Subcutaneous abdominal adipose tissue (tissue), 5 donors: ENCODE measurements around the gene PARM1.

ENCODE experiments used
- H3K27ac ChIP-seq: one replicate; pipeline ENCODE4 v1.7.0; 2013; ENCODE audit warnings: low read depth, mild to moderate bottlenecking, inconsistent platforms, low read length, moderate library complexity
- H3K27me3 ChIP-seq, 5 donors: one replicate each; pipeline ENCODE4 v1.7.0; 2013; ENCODE audit warnings: low read length in 5 of 5, inconsistent platforms in 1 of 5; ENCODE audit not compliant: control insufficient read depth in 5 of 5, insufficient read depth in 4 of 5
- H3K36me3 ChIP-seq, 5 donors: one replicate each; pipeline ENCODE4 v1.7.0; 2013; ENCODE audit warnings: low read length in 5 of 5; ENCODE audit not compliant: control insufficient read depth in 5 of 5, insufficient read depth in 5 of 5
- H3K4me1 ChIP-seq, 5 donors: one replicate each; pipeline ENCODE4 v1.7.0; 2013; ENCODE audit warnings: low read length in 5 of 5, mild to moderate bottlenecking in 3 of 5, moderate library complexity in 1 of 5; ENCODE audit not compliant: control insufficient read depth in 5 of 5, insufficient read depth in 5 of 5
- H3K4me3 ChIP-seq, 5 donors: one replicate each; pipeline ENCODE4 v1.7.0; 2013; ENCODE audit warnings: low read length in 5 of 5, low read depth in 1 of 5
- H3K9ac ChIP-seq, 5 donors: one replicate each; pipeline ENCODE4 v1.7.0; 2013; ENCODE audit warnings: low read length in 5 of 5, mild to moderate bottlenecking in 4 of 5, moderate library complexity in 3 of 5
- H3K9me3 ChIP-seq, 5 donors: one replicate each; pipeline ENCODE4 v1.7.0; 2013; ENCODE audit warnings: low read length in 5 of 5; ENCODE audit not compliant: control insufficient read depth in 5 of 5
- donor health status: healthy.
- donor health status: healthy.
- donor health status: healthy.
- donor health status: healthy.
- donor health status: healthy.

PARM1 gene, protein sequence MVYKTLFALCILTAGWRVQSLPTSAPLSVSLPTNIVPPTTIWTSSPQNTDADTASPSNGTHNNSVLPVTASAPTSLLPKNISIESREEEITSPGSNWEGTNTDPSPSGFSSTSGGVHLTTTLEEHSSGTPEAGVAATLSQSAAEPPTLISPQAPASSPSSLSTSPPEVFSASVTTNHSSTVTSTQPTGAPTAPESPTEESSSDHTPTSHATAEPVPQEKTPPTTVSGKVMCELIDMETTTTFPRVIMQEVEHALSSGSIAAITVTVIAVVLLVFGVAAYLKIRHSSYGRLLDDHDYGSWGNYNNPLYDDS

DNA sequence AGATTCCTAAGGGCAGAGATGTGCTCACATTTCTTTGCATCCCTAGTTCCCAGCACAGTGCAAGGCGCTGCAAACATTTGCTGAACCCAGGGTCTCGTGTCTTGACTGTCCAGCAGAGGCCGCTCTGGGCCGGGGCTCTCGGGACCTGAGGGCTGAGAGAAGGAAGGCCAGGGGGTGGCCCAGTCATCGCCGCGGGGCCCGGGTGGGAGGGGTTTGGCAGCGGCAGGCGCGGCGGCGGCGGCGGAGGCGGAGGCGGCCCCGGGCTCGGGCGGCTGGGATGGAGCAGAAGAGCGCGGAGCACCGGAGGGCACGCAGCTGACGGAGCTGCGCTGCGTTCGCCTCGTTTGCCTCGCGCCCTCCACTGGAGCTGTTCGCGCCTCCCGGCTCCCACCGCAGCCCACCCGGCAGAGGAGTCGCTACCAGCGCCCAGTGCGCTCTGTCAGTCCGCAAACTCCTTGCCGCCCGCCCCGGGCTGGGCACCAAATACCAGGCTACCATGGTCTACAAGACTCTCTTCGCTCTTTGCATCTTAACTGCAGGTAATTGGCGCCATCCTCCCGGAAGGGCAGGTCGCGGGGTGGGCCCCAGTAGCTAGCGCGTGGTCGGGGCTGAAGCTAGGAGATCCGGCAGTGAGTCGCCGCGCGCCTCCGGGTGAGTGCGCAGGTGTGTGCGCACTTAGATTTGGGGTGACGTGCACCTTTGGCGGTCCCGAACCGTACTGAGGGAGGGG, at the start of gene PARM1:
PARM1 (plus strand) TSS at position 285 of the 730 bp plus-strand sequence; CDS start at position 497, 212 bp downstream.
- H3K36me3 ChIP-seq: no peaks in the 10 kb centered on the region
- peak within 1 kb of the TSS; percentile 65 for H3K27ac ChIP-seq
- H3K9me3 ChIP-seq: no peaks in the 10 kb centered on the region
- peaks cover 3 to 15% (median 10%) of the 10 kb centered on the region in 5 donors for H3K27me3 ChIP-seq
- peak within 1 kb of the TSS in 4 of 5 donors; percentile 53 to 72 (median 66) for H3K9ac ChIP-seq
- H3K4me3 ChIP-seq: peak within 1 kb of the TSS; percentile 80 to 91 (median 81)
- peaks cover 1 to 31% (median 24%) of the 10 kb centered on the region in 5 donors for H3K4me1 ChIP-seq

DNA sequence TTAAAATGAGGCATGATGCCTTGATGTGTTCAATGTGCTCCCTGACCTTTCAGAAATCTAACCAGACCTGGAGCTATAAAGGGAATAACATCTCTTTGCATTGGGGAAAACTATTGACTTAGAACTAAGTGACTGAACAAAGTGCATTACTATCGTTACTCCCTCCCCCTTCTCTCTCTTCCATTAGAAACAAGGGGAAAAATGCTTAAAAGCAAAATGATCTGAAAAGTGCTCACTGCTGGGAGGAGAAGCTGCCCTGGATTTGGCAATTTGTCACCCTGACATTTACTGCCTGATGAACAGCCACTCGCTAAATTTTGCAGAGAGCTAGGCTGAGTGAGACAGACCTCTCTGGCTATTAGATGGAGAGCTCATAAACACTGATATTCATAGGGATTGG, 48.6 kb upstream of the PARM1 start:
- Histone ChIP-seq H3K4me1 (no peaks in the 10 kb centered on the region), H3K4me3 (no peak overlapping the region), H3K36me3 (no peaks in the 10 kb centered on the region), H3K9ac (no peak overlapping the region), H3K27me3 (no peaks in the 10 kb centered on the region), H3K27ac (no peak overlapping the region), H3K9me3 (no peaks in the 10 kb centered on the region)

DNA sequence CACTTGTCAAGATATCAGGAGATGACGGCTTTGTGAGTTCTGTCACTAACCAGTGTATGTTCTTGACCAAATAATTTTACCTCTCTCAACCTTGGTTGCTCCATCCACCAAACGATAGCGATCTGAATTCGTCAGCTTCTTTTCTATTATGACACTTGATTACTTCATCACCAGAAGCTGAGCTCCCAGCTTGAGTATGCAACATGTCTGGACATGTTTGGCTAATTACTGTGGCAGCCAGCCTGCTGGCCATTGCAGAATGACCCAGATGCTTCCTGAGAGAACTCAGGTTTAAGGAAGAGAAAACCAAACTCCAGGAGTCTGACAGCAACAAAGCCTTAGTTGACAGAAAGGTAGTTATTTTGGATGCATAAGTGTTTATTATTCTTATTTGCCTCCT, 46.4 kb upstream of the PARM1 start:
- no peaks in the 10 kb centered on the region for H3K27me3 ChIP-seq
- H3K36me3 ChIP-seq: no peaks in the 10 kb centered on the region

DNA sequence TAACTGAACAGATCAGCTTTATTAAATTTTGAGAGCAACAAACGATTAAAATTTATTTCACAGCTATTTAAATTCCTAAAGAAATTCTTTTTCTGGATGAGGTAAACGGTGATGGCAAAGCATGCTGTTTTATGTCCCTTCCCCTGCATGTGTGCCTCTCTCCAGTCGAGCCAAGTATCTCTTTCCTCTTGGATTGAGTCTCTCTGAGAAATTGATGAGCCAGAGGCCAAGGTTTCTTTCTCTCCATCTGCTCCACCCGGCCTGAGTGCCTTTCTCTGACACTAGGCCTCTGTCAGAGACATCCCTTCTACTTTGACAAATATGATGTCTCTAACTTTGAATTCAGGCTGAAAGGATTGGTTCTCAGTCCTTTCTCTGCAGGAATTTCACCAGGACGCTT, 42.6 kb upstream of the PARM1 start:
- no peak overlapping the region for H3K4me3 ChIP-seq
- H3K27ac ChIP-seq: no peak overlapping the region
- H3K36me3 ChIP-seq: no peaks in the 10 kb centered on the region
- H3K9ac ChIP-seq: no peak overlapping the region
- peaks cover 0 to 3% (median 0%) of the 10 kb centered on the region in 5 donors for H3K4me1 ChIP-seq
- H3K9me3 ChIP-seq: no peaks in the 10 kb centered on the region
- H3K27me3 ChIP-seq: no peaks in the 10 kb centered on the region

More for the DNA sequence above, 46.4 kb upstream of the PARM1 start:
- Histone ChIP-seq H3K4me1 (no peaks in the 10 kb centered on the region), H3K9me3 (no peaks in the 10 kb centered on the region), H3K4me3 (no peak overlapping the region), H3K27ac (no peak overlapping the region), H3K9ac (no peak overlapping the region)

DNA sequence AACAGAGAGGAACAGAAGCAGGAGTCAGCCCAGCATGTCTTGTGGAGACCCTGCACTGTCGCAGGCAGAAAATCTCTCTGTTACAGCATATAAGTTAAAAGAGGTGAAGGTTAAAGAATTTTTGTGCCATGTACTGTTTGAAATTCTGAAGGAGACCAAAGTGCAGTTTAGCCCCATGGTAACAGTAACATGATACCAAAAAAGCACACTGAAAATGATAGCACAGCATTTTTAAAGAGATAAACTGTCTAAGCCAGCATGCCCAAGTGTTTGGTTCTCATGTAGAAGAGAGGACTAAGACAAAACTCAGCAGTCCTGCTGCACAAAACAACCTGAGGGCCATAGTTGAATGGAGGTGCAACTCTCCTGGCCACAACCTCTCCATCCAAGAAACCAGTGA, 41.9 kb upstream of the PARM1 start:
- Histone ChIP-seq H3K9me3 (no peaks in the 10 kb centered on the region), H3K27me3 (no peaks in the 10 kb centered on the region), H3K4me1 (peaks cover 0 to 3% (median 0%) of the 10 kb centered on the region in 5 donors), H3K9ac (no peak overlapping the region), H3K4me3 (no peak overlapping the region), H3K36me3 (no peaks in the 10 kb centered on the region), H3K27ac (no peak overlapping the region)

DNA sequence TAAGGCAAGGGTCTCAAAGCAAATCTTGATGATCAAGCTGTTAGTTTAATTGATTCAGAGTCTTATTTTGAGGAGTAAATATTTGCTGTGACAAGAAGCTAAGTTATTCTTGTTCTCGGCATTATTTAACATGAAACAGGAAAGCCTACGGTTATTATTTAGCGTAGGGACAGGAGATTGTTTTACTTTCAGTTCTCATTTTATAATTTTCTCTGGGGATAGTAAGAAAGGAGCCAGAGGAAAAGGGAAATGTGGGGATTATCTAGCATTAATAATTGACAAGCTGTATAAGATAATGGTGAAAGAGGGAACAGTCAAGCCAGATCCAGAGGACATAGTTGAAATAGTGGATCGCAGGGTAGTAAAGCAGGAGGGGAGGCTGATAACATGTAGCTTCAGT, 39.7 kb upstream of the PARM1 start:
- Histone ChIP-seq H3K27me3 (no peaks in the 10 kb centered on the region), H3K4me1 (peaks cover 0 to 3% (median 0%) of the 10 kb centered on the region in 5 donors), H3K27ac (no peak overlapping the region), H3K9ac (peak overlapping the region in 1 of 5 donors; percentile 26), H3K36me3 (no peaks in the 10 kb centered on the region), H3K4me3 (peak overlapping the region in 4 of 5 donors; percentile 32 to 45 (median 40)), H3K9me3 (no peaks in the 10 kb centered on the region)

DNA sequence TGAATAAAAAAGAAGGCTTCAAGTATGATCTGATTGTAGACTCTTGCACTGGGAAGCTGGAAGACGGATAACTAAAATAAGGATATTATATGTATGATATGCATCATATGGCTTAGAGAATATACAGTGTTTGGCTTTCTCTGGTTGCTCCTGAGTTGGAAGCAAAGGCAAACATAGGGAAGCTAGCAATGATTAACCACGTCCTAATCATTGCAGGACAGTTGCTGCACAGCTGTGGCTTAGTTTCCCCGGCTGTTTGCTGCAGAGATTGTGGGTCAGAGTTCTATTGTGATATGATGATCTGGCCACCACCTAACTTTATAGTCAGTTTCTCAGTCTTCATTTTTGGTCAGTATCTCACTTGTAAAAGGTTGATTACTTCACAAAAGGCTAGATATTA, 36.3 kb upstream of the PARM1 start:
- Histone ChIP-seq H3K27me3 (no peaks in the 10 kb centered on the region), H3K4me1 (peaks cover 0 to 3% (median 0%) of the 10 kb centered on the region in 5 donors), H3K9ac (no peak overlapping the region), H3K9me3 (no peaks in the 10 kb centered on the region), H3K27ac (no peak overlapping the region), H3K4me3 (no peak overlapping the region), H3K36me3 (no peaks in the 10 kb centered on the region)

DNA sequence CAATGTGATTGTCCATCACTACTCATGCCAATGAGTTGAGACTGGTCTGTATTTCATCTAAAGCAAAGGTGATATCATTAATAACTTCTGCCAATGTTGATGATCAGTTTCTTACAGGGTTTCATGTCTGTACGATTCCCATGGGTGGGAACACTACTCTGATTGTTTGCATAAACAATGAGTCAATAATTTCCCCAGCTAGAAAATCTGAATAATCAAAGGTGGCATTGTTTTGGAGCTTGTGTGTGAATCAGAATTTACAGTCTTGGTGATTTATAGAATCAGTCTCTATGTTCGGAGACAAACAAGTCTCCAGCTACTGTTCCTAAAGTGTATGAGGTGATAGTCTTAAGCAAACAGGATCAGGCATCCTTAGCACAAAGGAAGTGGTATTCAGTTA, 35.5 kb upstream of the PARM1 start:
- Histone ChIP-seq H3K36me3 (no peaks in the 10 kb centered on the region), H3K27ac (no peak overlapping the region), H3K4me3 (no peak overlapping the region), H3K4me1 (peaks cover 0 to 3% (median 0%) of the 10 kb centered on the region in 5 donors), H3K9ac (no peak overlapping the region), H3K9me3 (no peaks in the 10 kb centered on the region), H3K27me3 (no peaks in the 10 kb centered on the region)

DNA sequence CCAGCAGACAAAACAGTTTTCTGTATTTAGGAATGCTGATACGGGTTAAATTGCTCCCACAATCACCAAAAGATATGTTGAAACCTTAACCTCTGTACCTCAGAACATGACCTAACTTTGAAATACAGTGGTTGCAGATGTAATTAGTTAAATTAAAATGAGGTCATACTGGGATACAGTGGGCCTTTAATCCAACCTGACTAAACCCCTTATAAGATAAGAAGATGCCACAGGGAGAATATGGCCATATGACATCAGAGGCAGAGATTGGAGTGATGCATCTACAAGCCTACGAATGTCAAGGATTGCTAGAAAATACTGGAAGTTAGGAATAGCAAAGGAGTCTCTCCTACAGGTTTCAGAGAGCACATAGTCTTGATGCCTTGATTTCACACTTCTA, 32.1 kb upstream of the PARM1 start:
- no peaks in the 10 kb centered on the region for H3K4me1 ChIP-seq
- H3K27ac ChIP-seq: no peak overlapping the region
- H3K4me3 ChIP-seq: no peak overlapping the region
- no peaks in the 10 kb centered on the region for H3K9me3 ChIP-seq
- no peaks in the 10 kb centered on the region for H3K27me3 ChIP-seq
- no peak overlapping the region for H3K9ac ChIP-seq
- no peaks in the 10 kb centered on the region for H3K36me3 ChIP-seq

DNA sequence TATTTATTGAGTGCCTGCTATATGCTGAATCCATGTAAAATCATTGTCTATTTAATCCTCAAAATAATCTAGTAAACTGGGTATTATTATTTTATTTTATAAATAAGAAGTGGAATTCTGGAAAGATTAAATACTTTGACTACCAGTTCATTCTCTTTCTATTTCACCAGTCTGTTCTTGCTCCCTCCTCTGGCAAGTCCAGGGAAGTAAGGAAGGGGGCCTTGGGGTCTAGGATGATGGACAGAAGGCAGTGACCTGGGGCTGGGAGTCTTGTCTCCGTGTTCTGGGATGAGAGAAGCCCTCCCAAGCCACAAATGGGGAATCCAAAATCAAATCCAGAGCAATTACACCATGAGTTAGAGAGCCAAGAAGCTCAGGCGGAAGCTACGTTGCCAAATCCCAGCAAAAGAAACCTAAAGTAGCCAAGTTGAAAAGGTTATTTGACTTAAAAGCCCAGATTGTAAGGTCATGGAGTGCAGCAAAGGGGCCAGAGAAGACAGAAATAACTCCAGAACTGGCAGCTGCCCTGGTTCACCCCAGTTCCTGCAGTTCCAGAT, 28.3 kb upstream of the PARM1 start:
- Histone ChIP-seq H3K27me3 (no peaks in the 10 kb centered on the region), H3K27ac (no peak overlapping the region), H3K9me3 (no peaks in the 10 kb centered on the region), H3K36me3 (no peaks in the 10 kb centered on the region), H3K9ac (no peak overlapping the region), H3K4me3 (no peak overlapping the region), H3K4me1 (no peaks in the 10 kb centered on the region)
